ENCODE measurements around the gene CASP1.
A peak's percentile ranks its signal among the peaks of the same experiment; 100 is the strongest.

CASP1 gene

GRCh38 chr11:105032495-105032894 lies 2.4 kb downstream of the CASP1 start:
- DNase-seq = no peak
- TF ChIP-seq GATA1 (IDR thresholded peaks at IDR 0.05; ENCODE audit: low read depth, low read length) (no peak), POLR2A (IDR thresholded peaks at IDR 0.05; ENCODE audit: low read length) (no peak)

GRCh38 chr11:105027678-105028077 lies 7.3 kb downstream of the CASP1 start:
- no peak for TF ChIP-seq GATA1 (IDR thresholded peaks at IDR 0.05; ENCODE audit: low read depth, low read length)
- no peak for TF ChIP-seq POLR2A (IDR thresholded peaks at IDR 0.05; ENCODE audit: low read length)
- no peak for DNase-seq

GRCh38 chr11:105024394-105024793 lies 10.6 kb downstream of the CASP1 start:
- TF ChIP-seq POLR2A (IDR thresholded peaks at IDR 0.05; ENCODE audit: low read length) (no peak), GATA1 (IDR thresholded peaks at IDR 0.05; ENCODE audit: low read depth, low read length) (no peak)
- DNase-seq = no peak

GRCh38 chr11:105023003-105023402 lies 11.9 kb downstream of the CASP1 start, which contains the start of gene CASP5:
TSS of gene CASP5 (minus strand) at chr11:105023168. CDS start at chr11:105023136, 32 bp downstream.
- TF ChIP-seq POLR2A (IDR thresholded peaks at IDR 0.05; ENCODE audit: low read length) = no peak
- TF ChIP-seq GATA1 (IDR thresholded peaks at IDR 0.05; ENCODE audit: low read depth, low read length) = no peak
- no peak for DNase-seq

GRCh38 chr11:105022527-105022926 lies 12.4 kb downstream of the CASP1 start:
- no peak for TF ChIP-seq POLR2A (IDR thresholded peaks at IDR 0.05; ENCODE audit: low read length)
- no peak for TF ChIP-seq GATA1 (IDR thresholded peaks at IDR 0.05; ENCODE audit: low read depth, low read length)
- no peak for DNase-seq

GRCh38 chr11:105007463-105007862 lies 27.5 kb downstream of the CASP1 start:
- TF ChIP-seq POLR2A (IDR thresholded peaks at IDR 0.05; ENCODE audit: low read length) (no peak), GATA1 (IDR thresholded peaks at IDR 0.05; ENCODE audit: low read depth, low read length) (no peak)
- DNase-seq = no peak

- DNase-seq = no peak
- TF ChIP-seq POLR2A (IDR thresholded peaks at IDR 0.05; ENCODE audit: low read length) (no peak), GATA1 (IDR thresholded peaks at IDR 0.05; ENCODE audit: low read depth, low read length) (no peak)
These were observed 29.5 kb downstream of the CASP1 start for GRCh38 chr11:105005451-105005845.

GRCh38 chr11:105004021-105004420 lies 30.9 kb downstream of the CASP1 start:
- DNase-seq = no peak
- no peak for TF ChIP-seq POLR2A (IDR thresholded peaks at IDR 0.05; ENCODE audit: low read length)
- no peak for TF ChIP-seq GATA1 (IDR thresholded peaks at IDR 0.05; ENCODE audit: low read depth, low read length)

GRCh38 chr11:105003151-105003550 lies 31.8 kb downstream of the CASP1 start:
- TF ChIP-seq POLR2A (IDR thresholded peaks at IDR 0.05; ENCODE audit: low read length) = no peak
- TF ChIP-seq GATA1 (IDR thresholded peaks at IDR 0.05; ENCODE audit: low read depth, low read length) = no peak
- no peak for DNase-seq

GRCh38 chr11:105000797-105001196 lies 34.1 kb downstream of the CASP1 start:
- DNase-seq = peak; percentile 37 to 56
- TF ChIP-seq GATA1 (IDR thresholded peaks at IDR 0.05; ENCODE audit: low read depth, low read length) (no peak), POLR2A (IDR thresholded peaks at IDR 0.05; ENCODE audit: low read length) (no peak)

GRCh38 chr11:105000167-105000566 lies 34.8 kb downstream of the CASP1 start:
- peak; percentile 3 to 4 for DNase-seq

GRCh38 chr11:104999721-105000120 lies 35.2 kb downstream of the CASP1 start:
- TF ChIP-seq GATA1 (IDR thresholded peaks at IDR 0.05; ENCODE audit: low read depth, low read length) (no peak), POLR2A (IDR thresholded peaks at IDR 0.05; ENCODE audit: low read length) (no peak)
- DNase-seq = no peak

More at GRCh38 chr11:105000167-105000566, 34.8 kb downstream of the CASP1 start:
- TF ChIP-seq GATA1 (IDR thresholded peaks at IDR 0.05; ENCODE audit: low read depth, low read length) (no peak), POLR2A (IDR thresholded peaks at IDR 0.05; ENCODE audit: low read length) (no peak)

GRCh38 chr11:104997288-104997687 lies 37.7 kb downstream of the CASP1 start:
- no peak for TF ChIP-seq POLR2A (IDR thresholded peaks at IDR 0.05; ENCODE audit: low read length)
- no peak for TF ChIP-seq GATA1 (IDR thresholded peaks at IDR 0.05; ENCODE audit: low read depth, low read length)
- no peak for DNase-seq

GRCh38 chr11:104995001-104995408 lies 39.9 kb downstream of the CASP1 start:
- TF ChIP-seq POLR2A (IDR thresholded peaks at IDR 0.05; ENCODE audit: low read length) (no peak), GATA1 (IDR thresholded peaks at IDR 0.05; ENCODE audit: low read depth, low read length) (no peak)
- no peak for DNase-seq

- no peak for DNase-seq
- TF ChIP-seq GATA1 (IDR thresholded peaks at IDR 0.05; ENCODE audit: low read depth, low read length) (no peak), POLR2A (IDR thresholded peaks at IDR 0.05; ENCODE audit: low read length) (no peak)
These were observed 42.2 kb downstream of the CASP1 start for GRCh38 chr11:104992781-104993180.

GRCh38 chr11:104991994-104992393 lies 43.0 kb downstream of the CASP1 start:
- no peak for DNase-seq
- no peak for TF ChIP-seq GATA1 (IDR thresholded peaks at IDR 0.05; ENCODE audit: low read depth, low read length)
- TF ChIP-seq POLR2A (IDR thresholded peaks at IDR 0.05; ENCODE audit: low read length) = no peak
